Mesothelial cell of epicardium (in vitro differentiated cells): ENCODE results near the gene FUT8. TPM values are rescaled to one million over a fixed set of nuclear protein-coding genes. Genes with fewer than 3 reads are reported as not detected.
"Not testable (repeated sequence)": the region's sequence is repeated elsewhere in the genome, so short reads cannot be mapped to it uniquely, and the experiment has no call there.

Source experiments
- DNase-seq, 2 experiments: peaks; one replicate each; pipeline ENCODE4 v3.0.0; 2021; ENCODE audit warnings: low spot score in 2 of 2; ENCODE audit not compliant: unreplicated experiment in 2 of 2
- H3K27ac Mint-ChIP-seq: 2 replicates; pipeline ENCODE4 v1.8.0; 2021; ENCODE audit warnings: mixed read lengths
- H3K27me3 Mint-ChIP-seq: 2 replicates; pipeline ENCODE4 v1.8.0; 2021; ENCODE audit warnings: low read depth, mixed read lengths
- H3K36me3 Mint-ChIP-seq: 2 replicates; pipeline ENCODE4 v1.8.0; 2021; ENCODE audit warnings: mixed read lengths
- H3K4me1 Mint-ChIP-seq: 2 replicates; pipeline ENCODE4 v1.8.0; 2021; ENCODE audit warnings: mixed read lengths
- H3K4me3 Mint-ChIP-seq: 2 replicates; pipeline ENCODE4 v1.8.0; 2021; ENCODE audit warnings: mild to moderate bottlenecking, moderate library complexity, mixed read lengths
- H3K9me3 Mint-ChIP-seq: 2 replicates; pipeline ENCODE4 v1.8.0; 2021; ENCODE audit warnings: mixed read lengths
- CTCF ChIP-seq: fragments of 200-600 bp; sonication (generic); IDR thresholded peaks from one replicate; pipeline ENCODE4 v1.5.0; 2021; ENCODE audit warnings: antibody characterized with exemption; ENCODE audit not compliant: unreplicated experiment
- total RNA-seq: library from RNA; stranded (reverse); gene quantifications from 3 replicates; pipeline ENCODE4 v1.2.1, GENCODE V29; 2021

Gene FUT8
- total RNA-seq, 1 donor from 2014 or later: 49.4 TPM

GRCh38 chr14:65456247-65456646 is 43.7 kb downstream of the FUT8 start:
- no peak for TF ChIP-seq CTCF
- H3K4me1 Mint-ChIP-seq: no peaks in the 10 kb centered on the region
- DNase-seq: no peak
- peaks cover 34% of the 10 kb centered on the region for H3K36me3 Mint-ChIP-seq
- H3K4me3 Mint-ChIP-seq: no peak overlapping the region
- no peak overlapping the region for H3K27ac Mint-ChIP-seq
- peaks cover 17% of the 10 kb centered on the region for H3K9me3 Mint-ChIP-seq
- no peaks in the 10 kb centered on the region for H3K27me3 Mint-ChIP-seq

- peaks cover 15% of the 10 kb centered on the region for H3K4me1 Mint-ChIP-seq
- H3K27me3 Mint-ChIP-seq: no peaks in the 10 kb centered on the region
- H3K36me3 Mint-ChIP-seq: peaks cover 37% of the 10 kb centered on the region
- peaks cover 13% of the 10 kb centered on the region for H3K9me3 Mint-ChIP-seq
- DNase-seq: no peak
- no peak for TF ChIP-seq CTCF
- H3K4me3 Mint-ChIP-seq: no peak overlapping the region
- H3K27ac Mint-ChIP-seq: no peak overlapping the region
Observed at GRCh38 chr14:65461730-65462129, 49.2 kb downstream of the FUT8 start.

GRCh38 chr14:65462411-65462810 is 49.9 kb downstream of the FUT8 start:
- Mint-ChIP-seq H3K9me3 (peaks cover 8% of the 10 kb centered on the region), H3K27me3 (no peaks in the 10 kb centered on the region), H3K4me3 (no peak overlapping the region), H3K27ac (peak overlapping the region; percentile 85), H3K36me3 (peaks cover 32% of the 10 kb centered on the region), H3K4me1 (peaks cover 15% of the 10 kb centered on the region)
- DNase-seq: no peak
- TF ChIP-seq CTCF: no peak

- H3K27ac Mint-ChIP-seq: no peak overlapping the region
- no peaks in the 10 kb centered on the region for H3K27me3 Mint-ChIP-seq
- DNase-seq: no peak
- TF ChIP-seq CTCF: no peak
- peaks cover 16% of the 10 kb centered on the region for H3K4me1 Mint-ChIP-seq
- H3K36me3 Mint-ChIP-seq: peaks cover 22% of the 10 kb centered on the region
- peaks cover 2% of the 10 kb centered on the region for H3K9me3 Mint-ChIP-seq
- H3K4me3 Mint-ChIP-seq: no peak overlapping the region
Observed at GRCh38 chr14:65465584-65465983, 53.1 kb downstream of the FUT8 start.

- not testable (repeated sequence) for H3K27me3 Mint-ChIP-seq, H3K27ac Mint-ChIP-seq, H3K4me3 Mint-ChIP-seq, H3K9me3 Mint-ChIP-seq, DNase-seq
- H3K4me1 Mint-ChIP-seq: peaks cover 20% of the 10 kb centered on the region
- peaks cover 12% of the 10 kb centered on the region for H3K36me3 Mint-ChIP-seq
Observed at GRCh38 chr14:65467926-65468325, 55.4 kb downstream of the FUT8 start.

- Mint-ChIP-seq H3K4me1 (peaks cover 32% of the 10 kb centered on the region), H3K36me3 (peaks cover 7% of the 10 kb centered on the region), H3K27ac (no peak overlapping the region), H3K9me3 (no peaks in the 10 kb centered on the region), H3K4me3 (no peak overlapping the region), H3K27me3 (no peaks in the 10 kb centered on the region)
- DNase-seq: no peak
- TF ChIP-seq CTCF: no peak
Observed at GRCh38 chr14:65469903-65470302, 57.4 kb downstream of the FUT8 start.
